Mesothelial cell of epicardium (in vitro differentiated cells): ENCODE data around the gene FNTB. TPM values are rescaled to one million over a fixed set of nuclear protein-coding genes. Genes with fewer than 3 reads are reported as not detected.

Experiments
- DNase-seq, 2 experiments: peaks; one replicate each; pipeline ENCODE4 v3.0.0; 2021; ENCODE audit warnings: low spot score in 2 of 2; ENCODE audit not compliant: unreplicated experiment in 2 of 2
- H3K27ac Mint-ChIP-seq: 2 replicates; pipeline ENCODE4 v1.8.0; 2021; ENCODE audit warnings: mixed read lengths
- H3K27me3 Mint-ChIP-seq: 2 replicates; pipeline ENCODE4 v1.8.0; 2021; ENCODE audit warnings: low read depth, mixed read lengths
- H3K36me3 Mint-ChIP-seq: 2 replicates; pipeline ENCODE4 v1.8.0; 2021; ENCODE audit warnings: mixed read lengths
- H3K4me1 Mint-ChIP-seq: 2 replicates; pipeline ENCODE4 v1.8.0; 2021; ENCODE audit warnings: mixed read lengths
- H3K4me3 Mint-ChIP-seq: 2 replicates; pipeline ENCODE4 v1.8.0; 2021; ENCODE audit warnings: mild to moderate bottlenecking, moderate library complexity, mixed read lengths
- H3K9me3 Mint-ChIP-seq: 2 replicates; pipeline ENCODE4 v1.8.0; 2021; ENCODE audit warnings: mixed read lengths
- total RNA-seq: library from RNA; stranded (reverse); gene quantifications from 3 replicates; pipeline ENCODE4 v1.2.1, GENCODE V29; 2021
- TF ChIP-seq, protein P1 (sequence below): fragments of 200-600 bp; sonication (generic); IDR thresholded peaks from one replicate; pipeline ENCODE4 v1.5.0; 2021; ENCODE audit warnings: antibody characterized with exemption; ENCODE audit not compliant: unreplicated experiment

FNTB gene, protein sequence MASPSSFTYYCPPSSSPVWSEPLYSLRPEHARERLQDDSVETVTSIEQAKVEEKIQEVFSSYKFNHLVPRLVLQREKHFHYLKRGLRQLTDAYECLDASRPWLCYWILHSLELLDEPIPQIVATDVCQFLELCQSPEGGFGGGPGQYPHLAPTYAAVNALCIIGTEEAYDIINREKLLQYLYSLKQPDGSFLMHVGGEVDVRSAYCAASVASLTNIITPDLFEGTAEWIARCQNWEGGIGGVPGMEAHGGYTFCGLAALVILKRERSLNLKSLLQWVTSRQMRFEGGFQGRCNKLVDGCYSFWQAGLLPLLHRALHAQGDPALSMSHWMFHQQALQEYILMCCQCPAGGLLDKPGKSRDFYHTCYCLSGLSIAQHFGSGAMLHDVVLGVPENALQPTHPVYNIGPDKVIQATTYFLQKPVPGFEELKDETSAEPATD
- 37.5 to 47.6 TPM (median 45.7 TPM) in 3 replicates for total RNA-seq

DNA sequence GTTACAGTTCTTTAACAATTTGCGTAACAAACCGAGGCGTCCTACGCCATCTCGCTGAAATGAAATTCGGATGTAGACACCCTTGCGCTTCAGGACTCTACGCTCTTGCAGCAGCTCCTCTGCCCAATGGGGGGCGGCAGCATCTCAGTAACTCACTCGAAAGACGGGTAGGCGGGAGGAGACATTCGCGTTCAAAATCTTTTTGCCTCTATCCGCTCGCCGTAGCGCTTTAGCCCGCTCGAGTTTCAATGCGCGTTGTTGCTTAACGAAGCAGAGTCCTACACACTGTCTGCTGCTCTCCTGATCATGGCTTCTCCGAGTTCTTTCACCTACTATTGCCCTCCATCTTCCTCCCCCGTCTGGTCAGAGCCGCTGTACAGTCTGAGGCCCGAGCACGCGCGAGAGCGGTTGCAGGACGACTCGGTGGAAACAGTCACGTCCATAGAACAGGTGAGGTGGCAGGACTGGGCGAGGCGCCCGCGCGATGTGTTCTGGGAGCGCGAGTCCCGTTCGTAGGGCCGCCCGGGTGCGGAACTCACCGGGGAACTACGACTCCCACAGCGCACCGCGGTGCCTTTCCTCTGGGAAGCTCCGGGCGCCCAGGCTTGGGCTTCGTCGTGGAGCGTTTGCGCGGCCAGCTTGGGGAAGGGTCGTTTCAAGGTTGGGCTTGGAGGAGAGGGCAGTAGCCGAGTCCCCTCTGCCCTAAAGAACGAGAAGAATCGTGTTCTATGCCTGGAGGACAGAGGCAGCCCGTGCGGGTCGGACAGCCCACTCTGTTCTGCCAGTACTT lies at the start of gene FNTB:
Gene FNTB, plus strand, starts transcription at position 248 of the 790 bp plus-strand sequence. Its CDS starts 59 bp downstream, at position 307.
- peak; percentile 86 to 94 for DNase-seq
- peak within 1 kb of the TSS; percentile 96 for H3K4me3 Mint-ChIP-seq
- TF ChIP-seq, protein P1, sequence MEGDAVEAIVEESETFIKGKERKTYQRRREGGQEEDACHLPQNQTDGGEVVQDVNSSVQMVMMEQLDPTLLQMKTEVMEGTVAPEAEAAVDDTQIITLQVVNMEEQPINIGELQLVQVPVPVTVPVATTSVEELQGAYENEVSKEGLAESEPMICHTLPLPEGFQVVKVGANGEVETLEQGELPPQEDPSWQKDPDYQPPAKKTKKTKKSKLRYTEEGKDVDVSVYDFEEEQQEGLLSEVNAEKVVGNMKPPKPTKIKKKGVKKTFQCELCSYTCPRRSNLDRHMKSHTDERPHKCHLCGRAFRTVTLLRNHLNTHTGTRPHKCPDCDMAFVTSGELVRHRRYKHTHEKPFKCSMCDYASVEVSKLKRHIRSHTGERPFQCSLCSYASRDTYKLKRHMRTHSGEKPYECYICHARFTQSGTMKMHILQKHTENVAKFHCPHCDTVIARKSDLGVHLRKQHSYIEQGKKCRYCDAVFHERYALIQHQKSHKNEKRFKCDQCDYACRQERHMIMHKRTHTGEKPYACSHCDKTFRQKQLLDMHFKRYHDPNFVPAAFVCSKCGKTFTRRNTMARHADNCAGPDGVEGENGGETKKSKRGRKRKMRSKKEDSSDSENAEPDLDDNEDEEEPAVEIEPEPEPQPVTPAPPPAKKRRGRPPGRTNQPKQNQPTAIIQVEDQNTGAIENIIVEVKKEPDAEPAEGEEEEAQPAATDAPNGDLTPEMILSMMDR = no peak
- H3K4me1 Mint-ChIP-seq = peaks cover 24% of the 10 kb centered on the region
- H3K27me3 Mint-ChIP-seq = peaks cover 8% of the 10 kb centered on the region
- peaks cover 6% of the 10 kb centered on the region for H3K36me3 Mint-ChIP-seq
- H3K27ac Mint-ChIP-seq = peak within 1 kb of the TSS; percentile 99
- H3K9me3 Mint-ChIP-seq = no peaks in the 10 kb centered on the region

DNA sequence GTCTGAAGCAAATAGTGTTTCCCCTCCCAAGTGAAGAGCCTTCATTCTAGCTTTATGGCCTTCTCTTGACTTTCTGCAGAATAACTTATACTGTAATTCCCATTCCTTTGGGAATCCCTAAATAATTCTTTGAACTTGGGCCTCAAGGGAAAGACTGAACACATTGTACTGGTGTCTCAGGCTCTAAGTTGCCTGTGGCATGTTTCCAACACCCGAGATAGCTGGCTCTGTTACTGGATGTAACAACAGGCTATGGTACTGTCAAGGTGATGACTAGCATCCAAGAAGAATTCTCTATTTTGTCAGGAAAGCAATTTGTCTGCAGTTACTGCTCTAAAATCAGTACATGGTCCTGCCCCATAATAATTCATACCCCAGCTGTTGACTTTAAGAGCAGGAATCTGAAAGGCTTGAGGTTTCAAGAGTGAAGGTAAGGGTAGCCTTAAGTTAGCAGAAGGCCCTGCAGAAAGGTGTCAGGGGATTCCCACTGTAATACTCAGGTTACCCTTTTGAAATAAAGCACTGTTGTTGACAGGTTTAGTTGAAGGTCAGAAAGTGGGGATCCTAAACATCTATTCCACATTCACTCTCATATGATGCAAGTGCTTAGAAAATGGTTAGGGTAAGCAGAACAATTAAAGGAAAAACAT lies 49.4 kb upstream of the FNTB start:
- H3K4me1 Mint-ChIP-seq = peaks cover 32% of the 10 kb centered on the region
- no peak overlapping the region for H3K4me3 Mint-ChIP-seq
- no peak for DNase-seq
- no peaks in the 10 kb centered on the region for H3K9me3 Mint-ChIP-seq
- peak overlapping the region; percentile 77 for H3K27ac Mint-ChIP-seq
- H3K36me3 Mint-ChIP-seq = peaks cover 27% of the 10 kb centered on the region
- TF ChIP-seq, protein P1 = no peak
- H3K27me3 Mint-ChIP-seq = no peaks in the 10 kb centered on the region

DNA sequence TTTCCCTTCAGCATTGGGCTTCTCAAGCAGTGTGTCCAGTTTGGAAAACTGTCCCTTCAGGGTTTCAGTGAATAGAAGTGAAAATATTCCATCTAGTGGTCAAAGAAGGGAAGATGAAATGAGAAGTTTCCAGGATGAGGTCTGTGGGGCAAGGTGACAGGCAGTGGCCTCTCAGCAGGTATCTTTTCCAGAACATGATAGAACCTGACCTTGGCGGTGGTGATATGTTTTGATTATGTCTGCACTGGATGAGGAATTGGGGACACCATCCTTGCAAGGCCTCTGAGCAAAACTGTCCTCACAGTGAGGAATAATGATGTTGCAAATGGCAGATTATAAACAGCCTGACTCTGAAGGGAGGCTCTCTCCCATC lies 48.9 kb upstream of the FNTB start:
- no peak overlapping the region for H3K4me3 Mint-ChIP-seq
- H3K4me1 Mint-ChIP-seq = peaks cover 32% of the 10 kb centered on the region
- no peaks in the 10 kb centered on the region for H3K9me3 Mint-ChIP-seq
- TF ChIP-seq, protein P1 = no peak
- DNase-seq = no peak
- no peaks in the 10 kb centered on the region for H3K27me3 Mint-ChIP-seq
- peaks cover 25% of the 10 kb centered on the region for H3K36me3 Mint-ChIP-seq
- no peak overlapping the region for H3K27ac Mint-ChIP-seq

DNA sequence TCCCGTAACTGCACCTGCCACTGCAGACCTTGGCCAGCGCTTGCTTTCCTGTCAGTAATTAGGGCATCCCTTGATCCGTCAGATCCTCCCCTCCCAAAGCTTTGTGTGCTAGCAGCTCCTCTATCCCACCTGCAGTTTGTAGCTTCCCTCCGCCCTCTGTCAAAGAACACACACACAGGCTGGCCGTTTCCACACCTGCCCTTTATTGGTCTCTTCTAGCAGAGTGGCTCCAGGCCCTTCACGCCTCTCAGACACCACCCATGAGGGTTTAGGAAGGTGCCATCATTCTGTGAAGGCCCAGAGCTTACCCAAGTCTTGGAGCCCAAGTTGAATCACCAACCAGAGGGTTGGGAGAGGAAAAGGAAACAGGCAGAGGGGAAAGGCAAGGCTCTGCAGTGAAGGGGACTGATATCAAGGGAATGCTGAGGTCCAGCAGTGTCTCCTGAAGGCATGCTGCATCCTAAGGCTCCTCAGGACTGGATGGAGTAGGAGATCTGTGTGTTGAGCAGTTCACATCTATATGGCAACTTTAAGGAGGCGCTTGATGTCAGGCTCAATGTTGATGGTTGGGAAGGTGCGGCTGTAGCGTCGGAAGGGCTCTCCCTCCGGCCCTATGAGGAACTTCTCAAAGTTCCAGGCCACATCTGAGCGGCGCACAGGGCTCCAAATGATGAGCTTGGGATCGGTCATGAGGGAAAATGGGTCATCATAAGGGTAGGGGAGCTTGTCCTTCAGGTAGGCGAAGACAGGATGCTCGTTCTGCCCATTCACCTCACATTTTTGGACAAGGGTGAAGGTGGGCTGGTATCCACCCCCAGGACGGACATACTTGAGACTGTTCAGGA lies 47.5 kb upstream of the FNTB start:
- DNase-seq = no peak
- Mint-ChIP-seq H3K4me1 (peaks cover 32% of the 10 kb centered on the region), H3K4me3 (no peak overlapping the region), H3K27me3 (no peaks in the 10 kb centered on the region), H3K27ac (no peak overlapping the region), H3K36me3 (peaks cover 24% of the 10 kb centered on the region), H3K9me3 (no peaks in the 10 kb centered on the region)
- TF ChIP-seq, protein P1 = no peak

DNA sequence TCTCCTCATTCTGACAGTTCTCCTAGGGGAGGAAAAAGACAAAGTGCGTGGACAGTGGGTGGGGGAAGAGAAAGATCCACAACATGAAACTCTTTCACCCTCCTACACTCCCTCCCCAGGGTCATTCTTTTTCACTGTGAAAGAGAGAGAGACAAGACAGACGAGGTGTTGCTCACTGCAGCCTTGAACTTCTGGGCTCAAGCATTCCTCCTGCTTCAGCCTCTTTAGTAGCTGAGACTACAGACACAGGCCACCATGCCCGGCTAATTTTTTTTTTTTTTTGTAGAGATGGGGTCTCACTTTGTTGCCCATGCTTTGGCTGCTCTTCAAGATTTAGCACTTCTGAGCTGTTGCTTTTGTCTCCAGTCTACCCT lies 46.9 kb upstream of the FNTB start:
- Mint-ChIP-seq H3K27ac (no peak overlapping the region), H3K9me3 (no peaks in the 10 kb centered on the region), H3K4me3 (no peak overlapping the region), H3K27me3 (no peaks in the 10 kb centered on the region), H3K4me1 (peaks cover 32% of the 10 kb centered on the region), H3K36me3 (peaks cover 20% of the 10 kb centered on the region)
- no peak for DNase-seq
- TF ChIP-seq, protein P1 = no peak
